HG02610 (cell line): ENCODE measurements around the gene RAB3A.
"Not testable (repeated sequence)": the region's sequence is repeated elsewhere in the genome, so short reads cannot be mapped to it uniquely, and the experiment has no call there.

Experiments used
- ATAC-seq: cut with Tn5 transposase; IDR thresholded peaks from one replicate; pipeline ENCODE4 v1.9.1; 2021; ENCODE audit warnings: mild to moderate bottlenecking, moderate library complexity; ENCODE audit not compliant: unreplicated experiment

Gene RAB3A

DNA sequence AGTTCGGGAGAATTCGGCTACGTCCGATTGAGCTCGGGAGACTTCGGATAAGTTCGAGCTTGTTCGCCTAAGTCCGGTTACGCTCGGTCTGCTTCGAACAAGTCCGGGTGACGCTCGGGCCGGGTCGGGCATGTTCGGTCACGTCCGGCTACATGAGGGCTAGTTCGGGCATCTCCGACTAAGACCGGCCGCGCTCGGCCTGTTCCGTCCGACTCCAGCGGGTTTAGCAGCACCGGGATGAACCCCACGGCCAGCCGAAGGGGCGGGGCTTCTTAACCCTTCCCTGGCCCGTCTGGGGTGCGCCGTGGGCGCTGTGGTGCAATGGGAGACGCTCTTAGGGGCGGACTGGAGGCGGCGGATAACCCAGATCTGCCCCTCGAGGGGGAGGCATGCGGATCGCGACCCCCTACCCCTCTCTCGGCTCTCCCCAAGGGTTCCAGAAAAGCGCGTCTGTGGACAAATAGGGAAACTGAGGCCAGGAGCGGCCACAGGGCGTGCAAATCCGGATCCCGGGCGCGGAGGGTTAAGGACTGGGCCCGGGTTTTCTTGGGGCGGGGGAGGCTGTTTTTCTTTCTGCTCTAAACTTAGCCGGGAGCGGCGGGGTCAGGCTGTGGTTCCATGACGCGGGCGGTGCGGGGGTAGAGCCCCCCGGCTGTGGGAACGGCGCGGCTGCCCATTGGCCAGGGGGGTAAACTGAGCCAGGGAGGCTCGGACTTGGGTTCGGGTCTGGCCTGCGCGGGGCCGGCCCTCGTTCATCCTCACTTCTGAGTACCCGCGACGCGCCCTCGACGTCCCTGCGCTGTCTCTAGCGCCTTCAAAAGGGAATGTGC is 20.9 kb upstream of the RAB3A start:
- ATAC-seq: peak; percentile 88

DNA sequence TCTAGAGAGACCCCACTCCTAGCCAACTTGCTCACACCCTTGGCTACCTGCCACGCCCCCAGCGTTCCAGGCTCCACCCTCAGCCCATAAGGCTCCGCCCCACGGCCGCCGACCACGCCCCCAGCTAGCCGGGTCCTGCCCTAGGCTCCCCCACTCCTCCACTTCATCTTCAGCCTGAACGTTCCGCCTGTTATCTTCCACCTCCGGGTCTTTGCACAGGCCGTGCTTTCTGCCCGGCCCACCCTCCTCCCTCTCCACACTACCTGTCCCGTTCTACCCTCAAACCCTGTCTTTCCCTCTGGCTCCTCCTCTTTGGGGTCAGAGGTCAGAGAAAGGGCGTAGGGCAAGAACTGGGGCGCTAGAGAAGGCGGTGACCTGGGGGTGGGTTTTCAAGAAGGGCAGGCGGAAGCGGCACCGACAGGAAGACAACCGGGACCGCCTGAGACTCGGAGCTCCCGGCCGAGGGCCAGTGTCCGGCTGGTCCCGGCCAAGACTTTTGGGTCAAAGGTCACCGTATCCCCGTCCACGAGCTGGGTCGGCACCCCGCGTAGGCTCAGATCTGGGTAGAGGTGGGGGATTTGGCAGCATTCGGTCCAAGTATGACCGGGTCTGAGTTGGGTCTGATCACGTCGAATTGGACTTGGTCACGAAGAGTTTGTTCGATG is 20.1 kb upstream of the RAB3A start:
- ATAC-seq: no peak

- ATAC-seq: no peak
Observed at GRCh38 chr19:18221815-18222725, 18.2 kb upstream of the RAB3A start.

GRCh38 chr19:18220632-18221275 is 16.9 kb upstream of the RAB3A start:
- ATAC-seq: no peak

DNA sequence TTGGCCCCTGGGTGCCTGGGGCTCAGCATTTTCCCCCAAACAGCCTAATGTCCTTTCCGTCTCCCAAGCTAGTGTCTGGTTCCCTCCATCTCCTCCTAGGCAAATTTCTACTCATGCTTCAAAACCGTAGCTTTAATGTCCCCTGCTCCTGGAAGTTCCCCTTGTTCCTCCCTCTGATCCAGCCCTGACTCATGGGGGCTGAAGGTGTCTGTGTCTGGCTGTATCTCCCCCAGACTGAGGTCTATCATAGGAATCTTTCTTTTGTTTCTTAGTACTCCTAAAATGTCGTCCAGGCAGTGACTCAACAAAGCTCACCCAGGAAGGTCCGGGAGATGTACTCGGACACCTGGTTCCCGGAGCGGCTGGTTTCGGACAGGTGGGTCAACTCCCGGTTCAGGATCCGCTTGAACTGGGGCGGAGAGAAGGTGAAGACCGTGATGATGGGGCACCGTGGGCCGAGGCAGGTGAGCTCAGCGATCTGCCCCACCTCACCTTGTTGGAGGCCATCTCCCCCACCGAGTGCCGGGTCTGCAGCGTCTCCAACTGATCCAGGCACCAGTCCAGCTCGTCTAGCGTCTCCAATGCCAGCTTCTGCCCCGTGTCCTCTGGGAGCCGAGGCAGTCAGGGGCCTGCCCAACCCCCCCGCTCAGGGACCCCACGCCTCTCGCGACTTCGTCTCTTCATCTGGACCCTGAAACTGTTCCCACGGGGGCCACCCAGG is 16.2 kb upstream of the RAB3A start:
- ATAC-seq: no peak

- no peak for ATAC-seq
Observed at GRCh38 chr19:18218600-18218999, 14.8 kb upstream of the RAB3A start.

DNA sequence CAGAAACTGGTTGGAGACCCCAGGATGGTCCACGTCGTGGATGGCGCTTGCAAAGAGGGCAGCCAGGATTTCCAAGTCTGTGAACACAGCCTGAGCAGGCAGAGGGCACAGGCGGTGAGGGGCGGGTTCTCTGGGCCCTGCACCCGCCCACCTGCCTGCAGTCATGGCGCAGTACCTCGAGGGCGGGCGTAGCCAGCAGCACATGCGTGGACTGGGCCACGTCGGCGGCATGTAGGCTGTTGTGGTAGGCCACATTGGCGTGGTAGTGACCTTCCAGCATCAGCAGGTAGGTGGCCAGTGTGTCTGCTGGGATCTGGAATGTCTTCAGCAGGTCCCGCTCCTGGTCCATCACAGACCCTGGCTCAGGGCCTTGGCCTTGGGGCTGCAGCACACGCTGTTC is 14.3 kb upstream of the RAB3A start:
- no peak for ATAC-seq

- no peak for ATAC-seq
Observed at GRCh38 chr19:18216789-18217188, 12.9 kb upstream of the RAB3A start.

DNA sequence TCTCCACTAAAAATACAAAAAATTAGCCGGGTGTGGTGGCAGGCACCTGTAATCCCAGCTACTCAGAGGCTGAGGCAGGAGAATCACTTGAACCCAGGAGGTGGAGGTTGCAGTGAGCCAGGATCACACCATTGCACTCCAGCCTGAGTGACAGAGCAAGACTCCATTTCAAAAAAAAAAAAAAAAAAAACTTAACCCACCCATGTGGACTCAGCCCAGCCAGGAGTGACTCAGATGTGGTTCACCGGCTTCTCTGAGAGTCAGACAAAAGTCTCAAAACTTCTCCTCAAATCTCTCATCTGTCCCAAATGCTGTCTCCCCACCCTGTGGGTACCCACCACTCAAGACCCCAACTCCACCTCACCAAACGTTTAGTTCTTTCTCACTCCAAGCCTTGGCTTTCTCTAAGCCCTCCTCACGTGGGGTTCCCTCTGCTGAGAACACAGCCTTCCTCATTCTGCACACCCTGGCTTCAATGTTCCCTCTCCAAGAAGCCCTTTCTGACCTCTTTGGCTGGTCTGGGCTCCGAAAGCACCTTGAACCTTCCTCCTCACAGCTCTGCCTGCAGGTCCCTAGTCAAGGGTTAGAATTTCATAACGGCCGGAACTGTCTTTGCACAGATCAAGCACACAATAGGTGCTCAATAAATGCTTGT is 11.1 kb upstream of the RAB3A start:
- ATAC-seq: no peak

DNA sequence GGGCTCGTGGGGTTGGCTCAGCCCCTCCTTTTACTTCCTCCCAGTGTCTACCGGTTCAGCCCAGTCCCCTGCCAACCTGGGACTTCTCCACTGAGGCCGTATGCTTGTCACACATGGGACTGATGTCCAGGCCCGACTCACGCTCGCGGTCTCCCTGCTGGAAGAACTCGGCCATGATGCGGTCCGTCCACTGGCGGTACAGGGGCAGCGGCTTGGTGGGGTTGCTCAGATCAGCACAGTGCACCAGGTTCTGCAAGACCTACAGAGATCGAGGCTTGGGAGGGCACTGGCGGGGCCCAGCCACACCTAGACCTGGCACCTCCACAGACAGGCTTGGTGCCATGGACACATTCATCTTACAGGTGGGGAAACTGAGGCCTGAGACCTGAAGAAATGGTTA is 7.8 kb upstream of the RAB3A start:
- no peak for ATAC-seq

DNA sequence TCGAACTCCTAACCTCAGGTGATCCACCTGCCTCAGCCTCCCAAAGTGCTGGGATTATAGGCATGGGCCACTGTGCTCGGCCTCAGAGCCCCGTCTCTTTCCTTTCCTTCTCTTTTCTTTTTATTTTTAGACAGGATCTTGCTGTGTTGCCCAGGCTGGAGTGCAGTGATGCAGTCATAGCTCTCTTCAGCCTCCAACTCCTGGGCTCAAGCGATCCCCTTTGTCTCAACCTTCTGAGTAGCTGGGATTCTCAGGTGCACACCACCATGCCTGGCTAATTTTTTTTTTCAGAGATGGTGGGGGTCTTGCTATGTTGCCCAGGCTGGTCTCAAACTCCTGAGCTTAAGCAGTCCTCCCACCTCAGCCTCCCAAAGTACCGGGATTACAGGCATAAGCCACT is 6.1 kb upstream of the RAB3A start:
- not testable (repeated sequence) for ATAC-seq

DNA sequence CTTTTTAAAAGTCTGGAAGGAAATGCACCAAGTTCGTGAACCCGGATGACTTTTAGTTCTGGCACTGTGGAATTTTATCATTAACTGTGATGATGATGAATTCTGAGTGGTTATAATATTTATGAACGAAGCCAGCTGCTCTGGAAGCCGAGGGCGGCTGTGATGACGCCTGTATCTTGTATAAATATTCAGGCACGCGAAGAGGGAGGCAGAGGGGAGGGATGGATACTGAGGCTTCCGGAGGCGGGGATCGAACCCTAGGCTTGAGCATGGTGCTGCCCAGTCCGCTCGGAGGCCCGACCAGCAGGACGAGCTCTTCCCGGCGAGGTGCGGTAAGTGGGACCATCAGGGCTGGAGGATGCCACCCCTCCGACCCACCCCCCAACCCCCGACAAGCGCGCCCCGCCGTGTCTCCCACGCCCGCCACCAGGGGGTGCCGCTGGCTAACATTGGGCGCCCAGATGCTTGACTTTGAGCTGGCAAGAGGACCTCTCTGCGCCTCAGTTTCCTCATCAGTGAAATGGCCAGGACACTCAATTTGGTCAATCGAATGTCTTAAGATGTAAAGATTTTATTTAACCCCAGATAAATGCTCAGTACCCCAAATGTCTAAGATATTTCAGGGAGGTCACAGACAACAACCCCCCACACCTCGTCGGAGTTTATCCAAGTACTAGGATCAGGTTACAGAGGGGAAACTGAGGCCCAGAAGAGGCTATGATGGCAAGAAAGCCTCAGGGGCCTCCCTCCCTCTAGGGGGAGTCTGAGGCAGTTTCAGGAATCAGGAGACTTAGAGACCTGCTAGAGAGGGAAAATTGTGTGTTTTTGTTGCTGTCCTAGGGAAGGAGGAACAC is 4.5 kb upstream of the RAB3A start:
- no peak for ATAC-seq

DNA sequence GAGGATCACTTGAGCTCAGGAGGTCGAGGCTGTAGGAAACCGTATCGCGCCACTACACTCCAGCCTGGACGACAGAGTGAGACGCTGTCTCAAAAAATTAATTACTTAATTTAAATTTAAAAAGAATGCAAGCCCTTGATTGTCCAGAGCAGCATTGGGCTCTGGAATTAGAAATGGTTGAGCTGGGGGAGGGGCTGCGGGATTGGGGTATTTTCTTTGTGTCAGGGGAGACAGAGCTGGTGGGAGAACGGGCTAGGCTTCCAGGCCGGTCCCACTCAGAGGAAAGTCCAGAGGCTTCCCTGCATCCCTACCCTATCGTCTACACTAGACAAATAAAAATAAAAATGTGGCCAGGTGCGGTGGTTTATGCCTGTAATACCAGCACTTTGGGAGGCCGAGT is 2.2 kb upstream of the RAB3A start:
- no peak for ATAC-seq

DNA sequence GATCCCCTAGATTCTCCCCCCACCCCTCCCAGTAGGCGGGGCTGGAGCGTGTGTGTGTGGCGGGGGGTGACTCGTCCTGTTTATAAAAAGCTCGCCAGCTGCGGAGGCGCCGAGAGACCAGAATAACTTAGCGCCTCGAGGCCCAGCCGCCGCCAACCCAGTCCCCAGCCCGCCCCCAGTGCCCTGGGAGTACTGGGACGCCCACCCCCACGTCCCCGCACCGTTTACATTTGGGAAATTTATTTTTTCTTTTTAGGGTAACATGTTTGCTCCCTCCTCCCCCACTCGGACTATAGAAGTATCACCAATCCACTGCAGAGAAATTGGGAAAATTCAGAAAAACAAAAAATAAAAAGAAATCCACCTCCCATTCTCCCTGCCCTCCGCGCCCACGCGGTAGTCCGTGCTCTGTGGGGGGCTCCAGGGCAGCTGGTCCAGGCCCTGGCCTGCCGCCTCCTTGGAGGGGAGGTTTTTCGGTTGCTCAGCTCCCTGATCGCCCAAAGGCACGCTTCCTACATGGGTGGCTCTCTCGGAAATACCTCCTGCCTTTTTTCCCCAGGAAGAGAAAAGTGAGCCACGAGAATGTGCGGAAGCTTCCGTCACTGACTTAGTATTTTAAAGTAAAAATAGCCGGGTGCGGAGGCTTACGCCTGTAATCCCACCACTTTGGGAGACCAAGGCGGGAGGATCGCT is 1.5 kb upstream of the RAB3A start:
- ATAC-seq: no peak

- ATAC-seq: no peak
Observed at GRCh38 chr19:18204394-18205199, 755 bp upstream of the RAB3A start.

- ATAC-seq: peak; percentile 1
Observed at GRCh38 chr19:18203408-18203862, 407 bp downstream of the RAB3A start.

GRCh38 chr19:18202778-18203407 is 949 bp downstream of the RAB3A start:
- ATAC-seq: no peak
